NCI-H1436 treated with DMSO at 0.1 percent for 48 hours (cell line): ENCODE data around the gene CLTB.

ENCODE experiments used
- DNase-seq: peaks from one replicate; lab custom pipeline; 2025; lab: John Stamatoyannopoulos, UW

CLTB gene

DNA sequence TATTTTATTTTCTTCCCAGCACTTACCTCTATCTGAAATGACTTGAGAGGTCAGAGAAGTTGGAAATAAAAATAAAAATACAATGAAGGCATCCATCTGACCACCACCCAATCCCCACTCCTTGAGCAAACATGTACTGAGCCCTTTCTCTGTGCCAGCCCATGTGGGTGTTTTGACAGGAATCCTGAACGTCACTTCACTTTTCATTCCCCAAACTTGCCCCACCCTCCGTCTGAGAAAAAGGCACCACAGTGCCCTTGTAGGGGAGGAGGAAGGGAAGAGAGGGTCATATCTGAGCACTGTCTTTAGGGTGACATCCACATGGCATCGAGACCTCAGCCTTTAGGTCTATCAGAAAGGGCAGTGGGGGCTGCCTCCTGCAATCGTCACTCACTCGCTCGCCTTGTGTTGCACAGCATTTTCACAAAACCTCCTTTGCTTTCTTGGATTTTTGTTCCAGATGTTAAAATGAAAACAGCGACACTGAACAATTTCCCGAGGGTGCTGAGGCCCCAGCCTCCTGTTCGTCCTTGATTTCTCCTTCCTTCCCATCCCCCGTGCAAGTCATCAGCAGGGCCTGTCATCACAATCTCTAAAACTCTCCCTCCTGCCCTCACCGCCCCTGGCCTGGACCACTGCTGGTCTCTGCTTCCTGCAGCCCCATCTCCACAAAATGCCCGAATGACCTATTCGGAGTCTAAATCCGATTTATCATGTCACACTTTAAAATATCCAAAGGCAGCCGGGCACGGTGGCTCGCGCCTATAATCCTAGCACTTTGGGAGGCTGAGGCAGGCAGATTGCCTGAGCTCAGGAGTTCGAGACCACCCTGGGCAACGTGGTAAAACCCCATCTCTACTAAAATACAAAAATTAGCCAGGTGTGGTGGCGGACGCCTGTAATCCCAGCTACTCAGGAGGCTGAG, 14.8 kb downstream of the CLTB start:
- no peak for DNase-seq

- no peak for DNase-seq
Measured at GRCh38 chr5:176400382-176401156, 15.8 kb downstream of the CLTB start.

DNA sequence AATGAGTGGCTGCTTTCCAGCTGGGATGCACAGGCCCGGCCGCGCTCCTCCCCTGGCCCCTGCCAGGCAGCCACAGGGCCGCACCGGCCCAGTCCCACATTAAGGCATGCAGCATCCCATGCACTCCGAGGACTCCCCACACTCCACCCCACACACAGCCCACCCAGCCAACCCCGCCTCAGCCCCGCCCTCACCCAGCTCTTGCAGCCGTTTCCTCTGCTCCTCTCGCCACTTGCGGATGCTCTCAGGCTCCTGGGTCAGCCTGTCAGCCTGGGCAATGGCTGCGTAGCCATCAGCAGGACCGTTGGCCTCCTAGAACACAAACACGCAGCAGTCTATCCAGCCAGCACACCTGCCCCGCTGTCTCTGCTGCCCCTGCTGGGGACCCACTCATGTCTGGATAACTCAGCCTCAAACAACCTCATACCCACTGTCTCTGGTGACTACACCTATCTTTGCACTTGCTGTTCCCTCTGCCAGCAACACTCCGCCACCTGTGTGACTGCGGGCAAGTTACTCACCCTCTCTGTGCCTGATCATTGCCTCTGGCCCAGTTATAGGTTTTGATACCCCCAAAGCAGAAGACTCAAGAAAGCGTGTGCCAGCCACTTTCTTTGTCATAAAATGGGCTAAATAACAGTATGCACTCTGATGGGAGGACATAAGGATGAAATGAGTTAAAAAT, 18.5 kb downstream of the CLTB start:
- no peak for DNase-seq

DNA sequence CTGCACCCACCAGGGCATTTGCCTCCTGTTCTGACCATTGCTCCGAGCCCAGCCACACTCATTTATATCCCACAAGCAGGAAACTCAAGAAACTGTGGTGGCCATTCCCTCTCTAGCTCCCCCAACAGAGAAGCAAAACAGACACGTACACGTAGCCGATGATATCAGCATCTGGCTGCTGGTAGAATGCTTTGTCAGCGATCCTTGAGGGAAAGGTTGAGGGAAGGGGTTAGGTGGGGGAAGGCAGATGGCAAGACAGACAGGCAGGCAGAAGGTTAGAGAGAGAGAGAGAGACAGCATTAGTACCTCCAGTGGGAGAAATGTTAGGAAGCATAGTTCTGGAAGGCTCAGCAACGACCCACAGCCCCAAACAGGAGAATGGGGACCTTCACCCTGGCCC, 20.0 kb downstream of the CLTB start:
- DNase-seq, result no peak

- no peak for DNase-seq
Measured at GRCh38 chr5:176394881-176395675, 21.3 kb downstream of the CLTB start.

GRCh38 chr5:176394096-176394495, 22.2 kb downstream of the CLTB start:
- DNase-seq, result no peak

DNA sequence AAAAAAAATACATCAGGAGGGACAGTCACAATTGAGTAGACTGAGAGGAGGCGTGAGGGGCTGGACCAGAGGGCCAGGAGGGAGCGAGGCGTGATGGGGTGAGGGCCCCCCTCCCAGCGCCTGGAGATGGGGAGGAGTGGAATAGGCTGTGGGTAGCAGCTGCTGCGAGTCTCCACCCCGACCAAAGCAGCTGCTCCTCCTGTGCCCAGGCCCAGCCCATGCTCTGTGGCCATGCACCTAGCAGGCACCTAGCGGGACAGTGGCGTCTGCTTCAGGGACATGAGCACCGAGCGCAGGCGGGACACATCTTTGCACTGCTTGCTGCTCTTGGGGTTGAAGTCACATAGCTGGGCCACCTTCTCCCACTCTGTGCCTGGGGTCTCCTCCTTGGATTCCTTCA, 23.8 kb downstream of the CLTB start:
- DNase-seq, result no peak

DNA sequence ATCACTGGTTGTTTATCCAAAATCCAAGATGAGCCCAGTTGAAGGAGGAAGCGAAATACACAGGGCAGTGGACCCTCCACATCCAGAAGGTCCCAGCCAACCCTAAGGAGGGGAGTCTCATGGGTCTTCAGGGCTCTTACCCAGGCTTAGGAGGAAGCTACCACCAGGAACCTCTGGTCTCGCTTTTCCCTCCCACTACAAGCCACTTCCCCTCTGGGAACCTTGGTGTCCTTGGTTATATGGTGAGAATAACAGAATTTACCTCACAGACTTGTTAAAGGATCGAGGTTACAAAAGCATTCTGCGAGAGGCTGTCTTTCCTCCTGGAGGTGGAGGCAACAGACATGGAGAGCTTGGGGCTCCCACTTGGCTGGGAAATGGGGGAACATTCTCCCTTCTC, 24.3 kb downstream of the CLTB start:
- no peak for DNase-seq

DNA sequence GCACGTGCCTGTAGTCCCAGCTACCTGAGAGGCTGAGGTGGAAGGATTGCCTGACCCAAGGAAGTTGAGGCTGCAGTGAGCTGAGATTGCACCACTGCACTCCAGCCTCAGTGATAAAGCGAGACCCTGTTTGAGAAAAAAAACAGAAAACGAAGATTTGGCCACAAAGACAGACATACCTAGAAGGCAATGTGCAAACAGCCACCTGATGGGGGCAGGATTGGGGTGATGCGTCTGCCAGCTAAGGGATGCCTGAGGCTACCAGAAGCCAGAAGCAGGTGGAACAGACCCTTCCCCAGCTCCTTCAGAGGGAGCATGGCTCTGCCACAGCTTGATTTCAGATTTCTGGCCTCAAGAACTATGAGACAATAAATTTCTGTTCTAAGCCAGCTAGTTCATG, 24.9 kb downstream of the CLTB start:
- no peak for DNase-seq

GRCh38 chr5:176389135-176390123, 26.9 kb downstream of the CLTB start:
- no peak for DNase-seq

GRCh38 chr5:176388444-176389134, 27.8 kb downstream of the CLTB start, which contains the start of the genes HIGD2A and NOP16:
Gene HIGD2A, plus strand, starts transcription at chr5:176388751. Its CDS starts 69 bp downstream, at chr5:176388820.
Gene NOP16, minus strand, starts transcription at chr5:176388598. Its CDS starts 59 bp downstream, at chr5:176388539.
- DNase-seq, result peak; percentile 65

DNA sequence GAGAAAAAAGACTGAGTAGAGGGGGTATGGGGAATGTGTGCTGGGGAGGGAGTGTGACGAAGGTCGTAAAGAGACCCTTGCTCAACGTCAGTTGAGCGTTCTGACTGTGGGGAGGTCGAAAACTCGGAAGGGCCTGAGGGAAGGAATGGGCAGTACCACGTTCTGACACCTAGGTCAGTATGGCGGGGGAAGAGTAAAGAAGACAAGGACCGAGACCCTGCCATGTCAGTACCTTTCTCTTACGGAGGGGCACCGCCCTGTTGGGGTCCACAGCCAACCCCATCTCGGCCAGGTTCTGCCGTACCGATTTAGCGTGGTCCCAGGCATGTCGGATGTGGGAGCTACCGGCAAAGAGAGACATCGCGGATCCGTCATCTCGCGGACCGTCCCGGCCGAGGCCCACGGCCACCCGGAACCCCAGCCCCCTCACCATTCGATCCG, 28.3 kb downstream of the CLTB start:
- no peak for DNase-seq

- no peak for DNase-seq
Measured at GRCh38 chr5:176387384-176387925, 28.9 kb downstream of the CLTB start.

GRCh38 chr5:176386491-176386890, 29.8 kb downstream of the CLTB start:
- DNase-seq, result no peak

DNA sequence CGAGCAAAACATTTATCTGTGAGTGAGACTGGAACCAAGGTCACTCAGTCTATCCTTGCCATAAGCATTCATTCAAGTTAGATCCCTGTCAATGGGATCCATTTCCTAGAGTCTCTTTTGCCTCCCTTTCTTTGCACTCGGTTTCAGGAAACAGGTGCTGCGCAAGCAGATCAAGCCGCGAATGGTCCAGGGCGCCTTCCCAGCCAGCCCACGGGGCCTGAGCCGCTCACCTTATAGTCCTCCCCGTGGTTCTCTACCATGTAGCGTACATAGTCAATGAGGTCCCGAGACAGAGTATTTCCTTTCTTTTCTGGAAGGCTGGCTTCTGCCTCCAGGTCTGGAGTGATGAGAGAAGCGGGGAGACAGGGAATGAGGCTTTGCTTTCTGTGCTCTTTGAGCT, 31.3 kb downstream of the CLTB start:
- no peak for DNase-seq

DNA sequence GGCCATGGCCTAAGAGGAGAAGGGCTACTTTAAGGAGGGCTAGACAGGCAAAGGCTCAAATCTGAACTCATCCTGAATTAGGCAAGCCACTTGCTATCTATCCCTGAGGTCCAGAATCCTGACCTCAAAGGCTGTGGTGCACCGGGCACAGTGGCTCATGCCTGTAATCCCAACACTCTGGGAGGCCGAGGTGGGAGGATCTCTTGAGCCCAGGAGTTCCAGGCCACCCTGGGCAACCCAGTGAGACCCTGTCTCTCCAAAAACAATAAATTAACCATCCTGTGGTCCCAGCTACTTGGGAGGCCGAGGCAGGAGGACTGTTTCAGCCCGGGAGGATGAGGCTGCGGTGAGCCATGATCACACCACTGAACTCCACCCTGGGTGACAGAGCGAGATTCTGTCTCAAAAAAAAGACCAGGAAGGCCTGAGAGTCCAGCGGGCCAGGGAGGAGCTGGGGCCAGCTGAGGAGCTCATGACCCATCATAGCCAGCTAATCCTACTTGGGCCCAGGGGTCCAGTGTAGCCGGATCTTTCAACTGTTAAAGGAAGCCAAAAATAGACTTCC, 31.9 kb downstream of the CLTB start:
- no peak for DNase-seq

- DNase-seq, result no peak
Measured at GRCh38 chr5:176383961-176384360, 32.4 kb downstream of the CLTB start.

DNA sequence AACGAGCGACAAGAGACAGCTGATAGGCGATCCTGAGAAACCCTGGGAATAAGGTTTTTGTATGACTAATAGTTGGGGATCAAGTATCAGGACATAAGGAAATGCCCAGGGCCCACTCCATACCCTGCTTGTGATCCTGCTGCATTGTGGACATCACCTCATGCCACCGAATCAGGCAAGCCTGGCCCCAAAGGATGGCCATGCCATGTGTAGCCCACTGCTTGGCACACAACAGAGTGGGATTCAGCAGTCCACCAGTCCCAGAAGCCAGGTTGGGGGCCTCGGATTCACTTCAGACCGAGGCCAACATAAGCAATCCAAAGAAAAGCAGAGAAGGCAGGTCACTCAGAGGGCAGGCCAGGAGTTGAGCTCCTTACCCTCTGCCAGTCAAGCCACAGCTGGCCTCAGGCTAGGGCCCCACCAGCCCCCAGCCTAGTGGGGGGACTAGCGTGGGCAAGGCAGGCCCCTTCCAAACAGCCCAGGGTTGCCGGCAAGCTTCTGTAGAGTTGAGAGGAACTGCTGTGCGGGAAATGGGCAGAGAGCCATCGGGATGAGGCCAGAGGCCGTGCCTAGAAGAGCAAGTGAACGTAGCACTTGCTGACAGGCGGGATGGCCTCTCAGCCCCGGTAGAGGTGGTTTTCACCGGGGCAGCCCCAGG, 33.0 kb downstream of the CLTB start:
- DNase-seq, result no peak
